CD1c-positive myeloid dendritic cell (primary cell): ENCODE measurements around the gene FSTL4.
"Not testable (repeated sequence)": the region's sequence is repeated elsewhere in the genome, so short reads cannot be mapped to it uniquely, and the experiment has no call there.

Experiments
- DNase-seq: peaks from one replicate; pipeline ENCODE4 v3.0.0-alpha.2; 2016; ENCODE audit errors: extremely low spot score

The FSTL4 gene

DNA sequence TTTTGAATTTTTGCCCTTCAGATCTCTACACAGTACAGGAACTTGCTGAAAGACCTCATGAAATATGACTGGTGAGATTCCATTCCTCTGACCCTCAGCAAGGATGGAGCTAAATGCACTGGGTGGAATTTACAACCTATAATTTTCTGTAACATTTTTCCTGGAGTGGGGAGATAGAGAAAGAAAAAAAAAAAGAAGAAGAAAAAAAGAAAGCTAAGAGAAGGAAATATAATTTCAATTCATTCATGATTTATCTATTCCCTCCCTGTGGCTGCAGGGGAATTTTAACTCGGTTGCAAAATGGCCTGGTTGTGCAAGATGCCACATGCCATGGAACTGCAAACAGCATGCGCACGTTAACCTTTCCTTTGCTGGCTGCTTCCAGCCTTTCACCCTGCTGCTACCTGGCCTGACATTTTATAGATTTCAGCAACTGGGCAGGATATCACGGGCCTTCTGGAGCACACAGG lies 155.4 kb downstream of the FSTL4 start:
- peak; percentile 18 for DNase-seq

- no peak for DNase-seq
Observed at GRCh38 chr5:133455676-133456075, 156.7 kb downstream of the FSTL4 start.

DNA sequence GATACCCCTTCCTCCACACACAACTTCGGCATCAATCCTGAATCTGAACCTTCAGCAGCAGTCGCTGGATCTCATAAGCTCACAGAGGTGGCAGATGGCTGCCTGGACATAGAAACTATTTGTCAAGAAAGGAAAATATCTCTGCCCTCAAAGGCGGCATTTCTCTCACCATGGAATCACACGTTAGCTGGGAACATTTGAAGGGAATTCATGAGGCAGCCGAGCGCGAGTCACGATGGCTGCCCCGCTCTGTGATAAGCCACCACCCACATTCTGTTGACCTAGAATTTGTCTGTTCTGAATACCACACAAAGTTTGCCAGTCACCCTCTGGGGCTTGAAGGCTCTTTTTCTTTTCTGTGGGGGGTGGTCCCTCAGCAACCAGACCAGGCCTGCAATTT lies 157.9 kb downstream of the FSTL4 start:
- no peak for DNase-seq

DNA sequence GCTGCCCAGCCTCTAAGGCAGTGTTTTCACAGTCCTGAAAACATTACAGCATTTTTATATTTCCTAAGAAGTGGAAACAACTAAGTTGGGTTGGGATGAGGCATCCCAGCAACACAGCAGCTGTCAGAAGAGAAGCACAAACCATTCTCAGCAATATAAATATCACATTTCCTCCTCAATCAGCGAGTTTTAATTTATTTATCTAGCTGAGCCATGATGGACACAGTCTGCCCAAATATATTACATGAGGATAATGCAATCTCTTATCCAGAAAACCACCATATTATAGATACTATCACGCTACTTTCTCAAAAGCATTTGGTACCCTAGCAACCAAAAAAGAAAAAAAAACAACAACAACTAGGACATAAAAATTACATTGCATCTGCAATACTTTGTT lies 158.5 kb downstream of the FSTL4 start:
- no peak for DNase-seq

- DNase-seq = no peak
Observed at GRCh38 chr5:133453084-133453780, 159.1 kb downstream of the FSTL4 start.

- no peak for DNase-seq
Observed at GRCh38 chr5:133451926-133452325, 160.4 kb downstream of the FSTL4 start.

GRCh38 chr5:133450286-133450685 lies 162.1 kb downstream of the FSTL4 start:
- DNase-seq = no peak

GRCh38 chr5:133449181-133449580 lies 163.2 kb downstream of the FSTL4 start:
- DNase-seq = no peak

GRCh38 chr5:133446440-133446839 lies 165.9 kb downstream of the FSTL4 start:
- DNase-seq = no peak

- DNase-seq = no peak
Observed at GRCh38 chr5:133445744-133446143, 166.6 kb downstream of the FSTL4 start.

DNA sequence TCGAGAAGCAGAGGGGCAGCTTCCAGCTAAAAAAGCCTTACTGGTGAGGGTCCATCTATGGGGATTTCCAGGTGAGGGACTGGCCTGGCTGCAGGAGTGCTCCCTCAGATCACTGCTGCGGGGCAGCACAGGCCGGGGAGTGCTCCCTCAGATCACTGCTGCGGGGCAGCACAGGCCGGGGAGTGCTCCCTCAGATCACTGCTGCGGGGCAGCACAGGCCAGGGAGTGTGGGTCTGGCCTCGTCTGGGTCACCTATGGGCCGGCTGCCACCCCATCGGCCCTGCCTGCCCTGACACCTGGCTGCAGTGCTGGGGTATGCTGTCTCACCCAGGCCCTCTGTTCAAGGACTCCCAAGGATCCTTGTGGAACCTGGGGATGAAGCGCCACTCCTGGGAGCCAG lies 167.1 kb downstream of the FSTL4 start:
- DNase-seq = not testable (repeated sequence)

GRCh38 chr5:133444711-133445110 lies 167.6 kb downstream of the FSTL4 start:
- DNase-seq = no peak

DNA sequence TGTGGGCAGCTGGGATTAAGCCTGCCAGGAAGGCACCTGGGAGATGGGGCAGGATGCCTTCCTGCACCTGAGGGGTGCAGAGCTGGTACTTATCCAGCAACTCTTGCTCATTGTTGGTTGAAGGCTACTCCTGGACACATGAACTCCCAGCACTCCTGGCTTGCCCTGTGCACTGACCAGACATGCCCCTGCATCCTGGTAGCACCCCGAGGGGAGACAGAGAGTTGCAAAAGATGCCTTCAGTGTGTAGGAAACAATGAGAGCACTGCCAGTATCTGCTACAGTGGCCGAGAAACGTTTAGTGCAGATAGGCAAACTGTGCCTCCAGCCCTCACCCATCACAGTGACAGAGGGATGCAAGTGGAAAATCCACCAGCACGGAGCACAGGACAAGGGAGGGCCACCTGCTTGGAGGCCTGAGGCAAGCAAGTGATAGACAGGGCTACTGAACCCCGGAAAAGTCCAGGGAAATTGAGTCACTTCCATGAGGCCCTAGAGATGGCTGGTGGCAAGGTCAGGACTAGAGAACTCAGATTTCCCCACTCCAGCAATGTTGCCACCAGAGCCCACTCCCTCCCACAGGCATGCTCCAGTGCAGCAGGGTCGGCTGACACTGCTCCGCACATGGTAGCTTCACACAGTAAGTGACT lies 171.1 kb downstream of the FSTL4 start:
- DNase-seq = no peak

GRCh38 chr5:133440467-133441115 lies 171.8 kb downstream of the FSTL4 start:
- DNase-seq = no peak

- DNase-seq = no peak
Observed at GRCh38 chr5:133439859-133440258, 172.5 kb downstream of the FSTL4 start.

DNA sequence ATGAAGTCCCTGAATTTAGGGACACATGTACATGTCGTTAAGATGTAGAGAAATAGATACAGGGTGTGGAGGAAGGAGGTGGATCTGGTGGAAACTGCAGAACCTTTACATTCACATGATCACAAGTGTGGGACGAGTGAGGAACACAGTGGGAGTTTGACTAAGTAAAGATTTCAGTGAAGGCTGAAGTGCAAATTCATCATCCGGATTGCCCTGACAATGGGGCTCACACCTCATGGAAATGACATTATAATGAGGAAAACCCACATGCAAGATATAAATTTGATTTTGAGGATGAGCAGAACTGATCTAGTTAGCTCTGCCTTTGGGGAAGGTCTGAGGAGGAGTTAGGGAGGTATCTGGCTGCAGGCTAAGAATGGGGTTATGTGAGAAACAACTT lies 173.9 kb downstream of the FSTL4 start:
- no peak for DNase-seq

DNA sequence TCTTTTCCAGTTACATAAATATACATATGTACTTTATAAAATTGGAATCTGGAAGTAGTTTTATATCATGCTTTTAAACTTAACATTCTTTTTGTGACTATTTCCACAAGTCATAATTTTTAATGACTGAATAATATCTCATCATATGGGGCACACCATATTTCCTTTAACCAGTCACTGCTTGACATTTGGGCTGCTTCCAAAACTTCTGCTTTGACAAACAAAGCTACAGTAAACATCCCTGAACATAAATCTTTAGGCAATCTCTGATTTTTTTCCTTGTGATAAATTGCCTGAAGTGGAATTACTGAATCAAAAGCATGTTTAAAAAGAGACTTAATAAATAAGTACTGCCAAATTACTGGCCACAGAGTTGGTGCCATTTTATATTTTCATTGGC lies 178.0 kb downstream of the FSTL4 start:
- no peak for DNase-seq

GRCh38 chr5:133433641-133434040 lies 178.7 kb downstream of the FSTL4 start:
- no peak for DNase-seq

- no peak for DNase-seq
Observed at GRCh38 chr5:133432956-133433532, 179.3 kb downstream of the FSTL4 start.

GRCh38 chr5:133431326-133431865 lies 180.9 kb downstream of the FSTL4 start:
- DNase-seq = no peak

DNA sequence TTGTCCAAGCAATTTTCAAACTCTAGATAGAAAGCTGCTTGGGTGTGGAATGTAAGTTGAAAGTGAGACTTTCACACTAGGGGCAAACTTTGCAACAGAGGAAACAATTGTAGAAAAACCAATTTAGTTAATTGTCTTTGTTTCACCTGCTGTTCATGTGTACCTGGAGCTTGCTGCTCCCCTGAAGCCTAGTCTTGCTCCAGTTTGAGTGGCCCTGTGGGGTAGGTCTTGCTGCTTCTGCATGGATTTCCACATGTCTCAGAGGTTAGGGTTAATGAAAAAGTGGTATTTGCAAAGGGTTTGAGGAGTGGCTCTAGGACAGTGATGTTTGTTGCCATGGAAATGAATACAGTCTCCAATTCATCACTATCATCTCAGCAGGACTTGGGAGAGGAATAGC lies 182.2 kb downstream of the FSTL4 start:
- no peak for DNase-seq

DNA sequence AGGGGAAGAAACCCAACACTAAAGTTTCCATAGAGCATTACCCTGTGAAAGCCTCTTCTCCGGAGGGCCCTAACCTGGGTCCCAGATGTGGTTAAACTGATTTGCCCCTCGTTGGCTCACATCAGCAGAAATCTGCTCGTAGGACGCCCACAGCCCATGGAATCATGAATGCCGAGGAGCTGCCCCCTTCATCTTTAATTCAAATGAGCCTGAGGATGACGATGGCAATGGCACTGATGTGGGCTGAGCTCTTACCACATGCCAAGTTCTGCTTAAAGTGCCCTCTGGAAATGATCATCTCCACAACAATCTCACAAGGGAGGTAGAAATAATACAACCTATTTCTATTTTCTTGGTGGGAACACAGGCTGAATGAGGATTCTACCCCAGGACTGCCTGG lies 183.3 kb downstream of the FSTL4 start:
- DNase-seq = no peak
